IPS DF 4.7 (cell line): ENCODE results near the gene PIP5K1B.

Experiments
- DNase-seq: peaks from one replicate; pipeline ENCODE4 v3.0.0-alpha.2; 2013; ENCODE audit warnings: low spot score; ENCODE audit errors: extremely low read depth

Gene PIP5K1B

DNA sequence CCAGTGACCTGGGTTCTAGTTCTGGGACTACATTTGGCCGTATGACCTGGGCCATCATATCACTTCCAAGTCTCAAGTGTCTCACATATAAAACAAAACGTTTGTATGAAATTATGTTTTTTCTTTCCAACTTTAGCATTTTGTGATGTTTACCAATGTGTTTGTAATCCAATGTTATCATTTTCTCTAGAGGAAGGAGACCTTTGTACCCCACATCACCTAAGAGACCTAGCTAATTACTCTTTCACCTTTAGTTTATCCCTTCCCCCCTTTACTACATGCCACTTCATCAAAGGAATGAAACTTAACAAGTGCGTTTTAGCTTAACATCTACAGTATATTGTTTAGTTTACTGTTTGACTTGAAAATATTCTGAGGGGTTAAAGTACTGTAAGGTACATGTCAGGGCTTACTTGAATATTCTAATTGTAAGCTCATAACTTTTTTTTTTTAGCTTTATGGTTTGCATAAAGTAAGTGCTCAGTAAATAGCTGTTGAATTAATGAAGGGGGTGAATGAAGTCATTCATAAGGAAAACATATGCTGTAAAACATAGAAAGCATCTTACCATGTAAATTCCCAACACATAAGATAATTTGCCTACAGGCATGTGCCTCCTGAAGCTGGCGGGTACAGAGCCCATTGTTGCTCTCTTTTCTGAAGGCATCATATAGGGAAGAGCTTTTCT, 2.9 kb downstream of the PIP5K1B start:
- no peak for DNase-seq

DNA sequence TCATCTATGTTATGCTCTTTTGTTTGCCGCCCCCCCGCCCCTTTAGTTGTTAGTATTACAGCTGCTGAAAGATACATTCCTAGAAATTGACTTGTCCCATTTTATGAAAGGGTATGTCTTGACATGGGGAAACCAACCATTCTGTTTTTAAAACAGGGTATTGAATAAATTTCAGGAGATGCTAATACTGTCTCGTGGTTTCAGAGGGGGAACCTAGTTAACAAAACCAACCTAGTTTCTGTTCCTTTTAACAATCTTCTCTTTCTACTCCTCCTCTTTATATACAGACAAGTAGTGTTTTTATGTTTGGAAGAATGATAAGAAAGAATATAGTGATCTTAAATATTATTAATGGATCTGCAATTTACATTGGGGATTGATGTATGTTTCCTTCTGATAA, 3.5 kb downstream of the PIP5K1B start:
- no peak for DNase-seq

DNA sequence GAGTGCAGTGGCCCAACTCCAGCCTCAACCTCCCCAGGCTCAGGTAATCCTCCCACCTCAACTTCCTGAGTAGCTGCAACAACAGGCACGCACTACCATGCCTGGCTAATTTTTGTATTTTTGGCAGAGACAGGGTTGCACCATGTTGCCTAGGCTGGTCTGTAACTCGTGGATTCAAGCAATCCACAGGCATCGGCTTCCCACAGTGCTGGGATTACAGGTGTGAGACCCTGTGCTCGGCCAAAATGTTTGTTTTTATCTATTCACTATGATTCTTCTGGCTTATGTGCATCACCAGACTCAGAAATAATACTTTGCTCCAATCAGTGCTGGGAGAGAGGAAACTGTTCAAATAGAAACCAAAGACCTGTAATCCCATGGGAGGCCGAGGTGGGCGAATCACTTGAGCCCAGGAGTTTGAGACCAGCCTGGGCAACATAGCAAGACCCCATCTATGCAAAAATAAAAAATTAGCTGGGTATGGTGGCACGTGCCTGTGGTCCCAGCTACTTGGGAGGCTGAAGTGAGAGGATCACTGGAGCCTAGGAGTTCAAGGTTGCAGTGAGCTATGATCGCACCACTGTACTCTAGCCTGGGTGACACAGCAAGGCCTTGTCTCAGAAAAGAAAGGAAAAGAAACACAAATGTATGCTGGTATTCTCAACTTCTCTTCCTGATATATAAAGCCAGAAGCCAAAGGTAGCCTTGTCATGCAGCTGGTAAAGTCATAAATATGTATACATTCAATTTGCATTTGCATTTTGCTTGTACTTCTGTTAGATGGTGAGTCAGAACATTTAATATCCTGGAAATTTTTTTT, 4.5 kb downstream of the PIP5K1B start:
- no peak for DNase-seq

DNA sequence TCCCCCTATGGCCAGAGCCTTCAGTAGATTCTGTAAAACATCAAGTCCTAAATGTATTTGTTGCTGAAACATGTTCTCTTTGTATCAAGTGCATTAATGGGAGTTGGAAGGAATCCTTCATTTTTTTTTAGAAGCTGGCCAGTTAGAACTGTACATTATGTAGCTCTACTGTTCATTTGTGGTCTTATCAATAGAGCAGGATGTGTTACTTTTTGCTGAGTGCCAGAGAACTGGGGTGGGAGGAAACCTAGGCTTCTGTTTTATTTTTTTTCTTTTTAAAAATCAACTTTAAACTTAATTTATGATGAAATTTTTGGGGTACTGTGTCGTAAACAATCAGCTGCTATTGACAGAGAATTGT, 5.1 kb downstream of the PIP5K1B start:
- DNase-seq: no peak

DNA sequence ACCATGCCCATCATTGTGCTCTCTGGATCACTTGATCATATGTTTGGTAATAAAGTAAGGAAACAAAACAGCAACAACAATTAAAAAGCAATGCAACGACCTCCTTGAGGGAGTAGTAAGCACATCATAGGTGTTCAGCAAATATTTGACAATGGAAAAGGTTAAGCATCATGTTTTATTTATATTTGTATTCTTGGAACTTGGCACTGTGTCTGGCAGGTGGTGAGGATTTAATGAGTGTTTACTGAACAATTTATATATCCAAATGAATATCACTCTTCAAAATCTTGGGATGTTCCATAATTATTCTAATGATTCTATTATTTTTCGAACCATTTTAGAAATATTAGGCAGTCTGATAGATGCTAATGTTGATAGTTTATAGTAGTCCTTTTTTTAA, 6.2 kb downstream of the PIP5K1B start:
- no peak for DNase-seq

DNA sequence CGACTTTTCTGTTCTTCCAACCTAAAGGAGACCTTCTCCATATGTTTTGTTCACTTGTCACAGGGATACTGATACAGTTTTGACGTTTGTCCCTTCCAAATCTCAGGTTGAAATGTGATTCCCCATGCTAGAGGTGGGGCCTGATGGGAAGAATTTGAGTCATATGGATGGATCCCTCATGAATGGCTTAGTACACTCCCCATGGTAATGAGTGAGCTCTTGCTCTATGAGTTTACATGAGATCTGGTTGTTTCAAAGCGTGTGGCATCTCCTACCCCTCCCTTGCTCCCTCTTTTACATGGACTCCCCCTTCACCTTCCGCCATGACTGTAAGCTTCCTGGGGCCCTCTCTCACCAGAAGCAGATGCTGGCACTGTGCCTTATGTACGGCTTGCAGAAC, 6.9 kb downstream of the PIP5K1B start:
- DNase-seq: no peak

DNA sequence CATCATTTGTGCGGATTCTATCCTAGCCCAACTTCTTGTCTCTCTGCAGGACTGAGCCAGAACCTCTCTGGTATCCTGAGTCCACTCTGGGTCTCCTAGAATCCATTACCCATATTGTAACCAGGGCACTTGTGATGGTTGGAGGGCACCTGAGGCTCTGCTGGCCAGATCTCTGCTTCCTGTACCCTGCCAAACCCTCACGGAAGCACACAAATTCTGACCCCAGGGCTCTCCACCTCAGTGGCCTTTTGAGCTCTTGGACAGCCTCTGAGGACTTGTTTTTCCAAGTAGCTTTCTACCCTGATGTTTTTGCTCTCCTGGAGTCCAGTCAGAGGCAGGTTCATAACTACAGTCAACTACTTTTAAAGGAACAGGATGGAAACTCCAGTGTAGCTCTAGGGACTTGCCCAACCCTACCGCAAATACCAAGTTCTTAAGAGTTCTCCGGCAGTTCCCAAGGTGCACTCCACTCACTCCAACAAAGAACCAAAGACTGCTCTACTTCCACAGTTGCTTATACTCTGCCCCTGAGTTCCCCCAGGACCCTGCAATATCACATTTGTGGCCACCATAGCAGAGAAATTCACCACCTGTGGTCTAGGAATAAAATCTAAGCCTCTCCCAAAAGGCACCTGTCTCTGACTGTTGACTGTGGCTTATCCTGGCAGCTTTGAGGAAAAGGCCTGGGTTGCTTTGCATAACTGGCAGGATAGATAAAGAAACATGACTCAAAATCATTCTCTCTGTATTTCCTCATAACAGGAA, 9.6 kb downstream of the PIP5K1B start:
- DNase-seq: no peak

DNA sequence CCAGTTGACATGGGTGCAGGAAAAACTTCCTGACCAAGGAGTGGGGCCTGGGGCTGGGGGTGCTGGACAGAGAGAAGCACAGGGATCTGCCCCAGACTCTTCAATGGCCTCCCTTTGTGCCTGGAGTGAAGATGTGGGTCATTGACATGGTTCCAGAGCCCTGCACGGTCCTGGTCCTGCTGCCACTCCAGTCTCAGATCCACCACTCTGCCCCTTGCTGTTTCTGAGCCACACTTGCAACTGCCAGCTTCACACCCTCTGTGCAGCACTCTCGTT, 10.1 kb downstream of the PIP5K1B start:
- no peak for DNase-seq

DNA sequence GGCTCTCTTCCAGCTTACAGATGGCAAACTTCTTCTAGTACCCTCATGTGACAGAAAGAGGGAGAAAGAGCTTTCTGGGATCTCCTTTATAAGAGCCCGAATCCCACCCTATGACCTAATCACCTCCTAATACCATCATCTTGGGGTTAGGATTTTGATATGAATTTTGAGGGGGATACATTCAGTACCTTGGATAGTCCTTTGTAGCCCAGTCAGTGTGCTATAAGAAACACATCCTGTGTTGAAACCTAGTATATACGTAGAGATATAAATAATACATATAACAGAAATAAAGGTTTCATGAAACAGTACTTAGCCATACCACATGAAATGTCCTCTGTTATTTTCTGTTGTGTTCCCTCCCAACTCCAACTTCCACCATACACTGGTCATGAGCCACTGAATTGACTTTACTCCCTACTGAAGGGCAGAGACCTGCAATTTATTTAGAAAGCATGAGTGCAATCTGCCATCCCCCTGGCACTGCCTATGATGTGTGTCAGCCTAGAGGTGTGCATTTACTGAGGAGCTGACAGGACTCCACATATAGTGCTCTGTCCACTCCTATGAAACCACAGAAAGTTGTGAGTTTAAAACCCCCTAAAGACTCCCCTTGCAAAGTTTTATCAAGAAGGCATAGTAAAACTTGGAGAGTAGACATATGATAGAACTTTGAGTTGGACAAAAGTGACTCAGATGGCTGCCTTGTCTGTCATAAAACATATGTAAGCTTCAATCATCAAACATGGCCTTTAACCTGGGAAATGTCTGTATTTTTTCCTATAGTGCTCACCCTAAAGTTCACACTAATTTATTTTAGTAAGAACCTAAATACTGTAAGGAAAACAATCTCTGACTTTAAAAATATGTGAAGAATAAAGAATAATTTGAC, 12.8 kb downstream of the PIP5K1B start:
- DNase-seq: no peak

DNA sequence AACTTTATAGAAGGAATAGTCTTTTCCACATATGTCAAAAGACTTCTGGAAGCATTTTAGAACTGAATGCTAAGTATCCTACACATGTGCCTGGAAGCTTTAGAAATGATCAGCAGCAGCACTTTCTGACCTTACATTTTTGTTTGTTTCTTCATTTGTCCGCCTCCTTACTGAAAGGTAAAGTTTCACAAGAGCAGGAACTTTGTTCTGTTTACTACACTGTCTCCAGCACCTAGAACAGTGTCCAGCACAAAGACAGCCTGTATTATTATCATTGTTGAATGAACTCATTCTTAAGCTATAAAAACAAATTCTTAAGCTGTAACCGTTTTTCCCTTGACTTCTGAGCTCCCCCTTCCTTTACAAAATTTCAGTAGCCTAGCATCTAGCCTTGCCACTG, 14.8 kb downstream of the PIP5K1B start:
- DNase-seq: no peak

DNA sequence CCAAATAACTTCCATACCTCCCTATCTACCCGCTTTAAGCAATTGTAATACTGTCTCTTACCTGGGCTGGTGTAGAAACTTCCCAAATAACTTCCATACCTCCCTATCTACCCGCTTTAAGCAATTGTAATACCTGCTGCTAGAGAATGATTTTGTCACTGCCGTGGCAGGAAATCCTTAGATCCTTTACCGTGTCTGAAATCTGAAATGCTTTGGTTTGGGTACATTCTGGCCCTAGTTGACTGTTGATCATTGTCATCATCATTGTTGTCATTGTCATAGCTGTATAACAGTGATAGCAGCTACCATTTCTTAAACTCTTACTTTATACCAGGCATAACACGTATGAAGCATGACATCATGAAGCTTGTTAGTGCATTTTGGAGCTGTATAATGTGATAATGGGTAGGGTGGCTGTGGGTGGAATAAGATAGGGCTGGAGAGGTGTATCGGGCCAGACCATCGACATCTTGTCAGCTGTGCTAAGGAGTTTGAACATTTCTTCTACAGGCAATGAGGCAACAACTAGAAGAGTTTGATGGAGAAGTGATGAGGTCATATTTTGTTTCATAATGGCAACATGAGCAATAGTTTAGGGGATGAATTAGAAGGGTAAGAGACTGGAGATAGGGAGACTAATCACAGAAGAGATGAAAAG, 15.7 kb downstream of the PIP5K1B start:
- no peak for DNase-seq

DNA sequence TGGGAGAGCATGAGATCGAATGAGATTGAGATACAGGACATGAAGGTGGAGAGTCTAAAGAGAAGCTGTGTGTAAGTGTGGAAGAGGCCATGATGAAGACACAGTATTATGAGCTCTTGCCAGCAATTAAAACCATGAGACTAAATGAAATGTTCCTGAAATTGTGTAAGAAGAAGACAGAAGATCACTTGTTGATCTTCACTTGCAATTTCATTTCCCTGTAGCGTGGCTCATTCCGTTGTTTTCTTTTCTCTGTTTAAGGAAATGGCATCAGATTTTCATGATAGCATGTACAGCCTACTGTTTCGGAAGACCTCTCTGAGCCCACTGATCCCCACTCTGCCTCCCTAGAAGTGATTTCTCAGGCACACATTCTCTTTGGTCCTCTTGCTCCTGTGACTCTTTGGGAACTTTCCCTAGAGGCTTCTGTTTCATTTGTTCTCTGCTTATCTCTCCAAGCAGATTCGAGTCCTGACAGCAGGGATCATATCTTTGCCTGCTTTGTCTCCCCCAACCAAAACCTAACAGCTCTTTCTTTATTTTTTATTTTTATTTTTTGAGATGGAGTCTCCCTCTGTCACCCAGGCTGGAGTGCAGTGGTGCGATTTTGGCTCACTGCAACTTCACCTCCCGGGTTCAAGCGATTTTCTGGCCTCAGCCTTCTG, 16.8 kb downstream of the PIP5K1B start:
- no peak for DNase-seq

DNA sequence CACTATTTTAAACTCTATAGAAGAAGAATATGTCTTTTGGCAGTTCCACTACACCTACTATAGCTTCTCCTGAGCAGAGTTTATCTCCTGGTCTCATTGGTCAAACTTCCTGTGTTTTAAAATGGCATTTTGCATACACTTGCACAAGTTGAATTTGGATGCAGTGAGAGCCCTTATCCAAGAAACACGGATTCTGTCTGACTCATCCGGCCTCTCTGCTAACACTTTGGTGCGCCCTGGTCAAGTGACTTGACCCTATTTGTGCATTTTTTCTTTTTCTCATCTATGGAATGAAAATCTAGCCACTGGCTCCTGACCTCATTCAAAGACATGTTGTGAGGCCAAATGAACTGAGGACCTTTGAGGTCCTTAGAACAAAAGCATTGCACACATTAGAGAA, 20.0 kb downstream of the PIP5K1B start:
- no peak for DNase-seq

DNA sequence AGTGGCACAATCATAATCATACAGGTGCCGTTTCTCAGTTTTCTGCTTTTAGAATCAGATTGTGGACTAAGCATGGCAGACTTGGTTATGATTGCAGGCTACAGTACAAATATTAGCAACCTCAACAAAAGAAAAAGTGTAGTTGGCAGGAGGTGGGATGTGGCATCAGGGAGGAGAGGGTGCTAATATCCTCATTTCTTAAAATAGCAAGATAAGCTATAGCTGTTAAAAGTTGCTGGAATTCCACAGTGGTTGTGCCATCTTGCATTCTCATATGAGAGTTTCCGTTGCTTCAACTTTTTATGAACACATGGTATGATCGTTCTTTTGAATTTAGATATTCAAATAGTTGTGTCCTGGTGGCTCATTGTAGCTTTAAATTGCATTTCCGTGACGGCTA, 21.4 kb downstream of the PIP5K1B start:
- DNase-seq: no peak

DNA sequence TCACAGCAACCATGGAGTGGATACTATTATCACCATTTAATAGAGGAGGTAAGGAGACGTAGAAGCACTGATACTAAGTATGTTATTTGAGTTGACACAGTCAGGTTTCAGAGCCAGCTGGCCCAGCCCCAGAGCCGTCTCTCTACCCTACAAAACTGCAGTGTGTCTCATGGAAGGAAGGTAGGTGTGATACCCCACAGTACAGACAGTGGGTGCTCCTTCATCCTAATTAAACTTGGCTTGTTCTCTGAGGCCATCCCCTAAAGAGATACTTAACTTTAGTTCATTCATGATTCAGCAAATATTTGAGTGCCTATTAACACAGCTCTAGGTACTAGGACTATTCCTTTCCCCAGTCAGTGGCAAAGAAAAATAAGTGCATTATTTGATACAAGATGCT, 22.6 kb downstream of the PIP5K1B start:
- DNase-seq: no peak

DNA sequence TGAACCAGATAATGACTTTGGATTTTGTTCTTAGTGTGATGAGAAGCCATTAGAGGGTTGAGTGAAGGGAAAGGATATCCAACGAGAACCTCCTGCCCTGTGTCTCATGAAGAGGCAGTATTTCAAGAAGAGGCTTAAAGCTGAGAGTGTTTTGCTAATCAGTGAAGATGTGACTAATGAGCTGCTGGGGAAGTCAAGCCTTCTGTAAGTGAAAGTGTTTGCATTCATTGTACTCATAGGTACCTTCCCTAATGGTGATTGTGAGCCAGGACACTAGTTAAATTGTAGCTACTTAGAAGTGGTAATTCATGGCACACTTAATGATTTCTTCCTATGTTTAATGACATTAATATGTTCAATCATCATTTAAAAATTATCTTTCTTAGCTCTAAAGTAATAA, 23.7 kb downstream of the PIP5K1B start:
- no peak for DNase-seq

DNA sequence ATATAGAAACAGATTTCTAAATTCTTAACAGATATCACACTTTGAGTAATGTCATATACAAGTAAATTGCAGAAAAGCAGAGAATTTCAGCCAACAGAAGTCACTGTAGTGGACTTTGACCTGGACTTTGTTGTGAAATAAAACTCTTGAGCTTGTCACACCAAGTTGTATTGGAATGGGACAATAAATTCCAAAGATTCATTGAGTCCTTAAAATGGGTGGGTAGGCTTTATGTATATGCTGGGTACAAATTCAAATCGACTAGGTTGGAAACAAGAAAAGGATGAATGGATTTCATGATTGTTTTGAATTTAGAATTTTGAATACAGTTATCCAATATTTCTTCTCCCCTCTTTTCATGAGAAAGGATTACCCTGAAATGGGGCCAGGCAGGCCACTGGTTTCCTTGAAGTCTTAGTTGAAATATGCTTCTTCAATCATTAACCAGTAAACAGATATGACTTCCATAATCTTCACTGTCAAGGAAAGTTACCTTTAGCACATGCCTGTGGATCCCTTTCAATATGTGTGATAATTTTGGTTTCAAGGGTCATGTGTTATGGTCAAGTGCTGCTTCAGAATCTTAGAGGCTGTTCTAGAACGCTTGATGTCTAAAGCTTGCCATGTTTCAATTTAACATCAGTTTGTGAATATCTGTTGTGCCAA, 25.7 kb downstream of the PIP5K1B start:
- no peak for DNase-seq

DNA sequence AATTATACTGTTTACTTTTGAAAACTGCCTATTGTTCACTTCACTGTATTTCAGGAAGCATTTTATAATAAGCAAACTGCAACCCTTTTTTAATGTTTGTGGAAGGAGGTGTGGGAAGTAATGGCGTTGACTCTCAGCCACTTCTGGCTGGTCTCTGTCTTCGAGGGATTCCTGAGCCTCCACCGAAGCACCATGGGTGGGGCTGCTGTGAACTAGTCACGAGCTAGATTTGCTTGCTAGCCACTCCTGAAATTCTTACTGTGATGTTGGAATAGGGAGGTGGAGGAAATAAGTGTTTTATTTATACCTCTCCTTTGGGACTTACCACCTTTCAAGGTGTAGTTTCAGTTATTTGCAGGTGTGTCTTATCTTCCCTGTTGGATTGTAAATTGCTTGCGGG, 26.8 kb downstream of the PIP5K1B start:
- no peak for DNase-seq

DNA sequence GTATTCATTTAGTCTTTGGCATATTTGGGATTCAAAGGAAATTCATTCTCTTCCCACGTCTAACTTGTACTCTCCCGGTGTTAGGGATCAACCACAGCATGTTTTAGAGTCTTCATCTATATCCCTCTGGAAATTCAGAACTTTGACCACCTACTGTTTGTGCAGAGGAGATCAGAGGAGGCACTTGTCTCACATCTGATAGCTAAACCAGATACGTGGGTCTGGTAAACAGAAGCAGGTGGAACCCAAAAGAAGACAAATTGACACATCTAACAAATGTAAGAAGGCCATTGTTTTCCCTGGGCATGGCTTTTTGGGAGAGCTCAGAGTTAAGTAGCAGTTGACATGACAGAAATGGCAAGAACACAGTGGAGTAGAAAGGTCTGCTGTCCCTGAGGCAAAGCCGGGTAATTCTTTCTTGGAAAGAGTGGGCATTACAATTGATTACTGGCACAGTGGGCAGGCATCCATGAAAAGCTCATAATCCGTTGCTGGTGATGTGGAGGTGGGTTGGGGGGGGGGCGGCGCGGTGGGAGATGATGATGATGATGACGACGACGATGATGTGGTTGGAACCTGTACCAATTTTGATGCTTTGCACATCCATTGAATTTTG, 27.5 kb downstream of the PIP5K1B start:
- DNase-seq: no peak

DNA sequence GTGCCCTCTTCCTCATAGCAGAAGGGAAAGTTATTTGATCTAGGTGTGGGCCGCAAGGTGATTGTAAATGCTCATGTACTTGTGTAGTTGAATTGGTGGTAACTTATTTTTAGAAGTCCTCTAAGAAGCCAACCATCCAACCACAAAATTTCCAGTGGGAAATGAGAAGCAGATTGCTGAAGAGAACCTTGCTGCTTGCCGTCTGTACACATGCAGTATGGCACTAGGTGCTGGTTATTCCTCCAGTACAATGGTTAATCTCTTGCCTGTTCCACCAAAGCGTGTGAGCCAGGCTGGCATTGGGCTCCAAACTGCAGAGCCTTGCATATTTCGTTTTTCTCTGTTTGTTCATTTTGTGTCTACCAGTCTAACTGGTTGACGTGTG, 28.0 kb downstream of the PIP5K1B start:
- DNase-seq: no peak
